Measurements from ENCODE around the gene SOX9. TPM values are rescaled to one million over a fixed set of nuclear protein-coding genes. Genes with fewer than 3 reads are reported as not detected.
A peak's percentile ranks its signal among the peaks of the same experiment; 100 is the strongest.

SOX9 gene
- total RNA-seq, 1 experiment from 2014 or later = 119 TPM

DNA sequence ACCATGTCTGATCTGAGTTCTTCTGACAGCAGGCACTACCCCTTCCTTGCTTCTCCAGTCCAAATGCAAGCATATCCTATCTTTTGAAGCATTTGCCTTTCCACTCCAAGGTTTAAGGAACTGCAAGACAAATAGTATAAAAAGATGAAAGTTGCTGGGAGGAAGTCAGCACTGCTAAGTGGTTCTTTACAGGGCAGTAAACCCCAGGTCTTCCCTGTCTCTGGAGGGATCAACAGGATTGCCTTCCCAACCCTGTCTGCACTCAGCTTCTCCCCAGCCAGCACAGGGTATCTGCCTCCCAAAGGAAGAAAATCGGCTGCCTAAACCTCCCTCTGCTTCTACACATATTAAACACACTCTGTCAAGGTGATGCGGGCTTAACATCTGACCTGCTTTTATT is 46.8 kb downstream of the SOX9 start:
- ATAC-seq = peak; percentile 35; the same call in 1 of the 2 replicates
- Histone ChIP-seq H3K9me3 (ENCODE audit: low read length) (no peaks in the 10 kb centered on the region), H3F3A (ENCODE audit: low read length, unreplicated experiment) (no peaks in the 10 kb centered on the region), H3K9me2 (replicated peaks; ENCODE audit: low read length) (no peaks in the 10 kb centered on the region), H2AFZ (ENCODE audit: low read length) (no peak overlapping the region), H3K27ac (ENCODE audit: low read length) (no peak overlapping the region), H3K4me1 (ENCODE audit: insufficient read depth, low read length) (no peaks in the 10 kb centered on the region), H3K27me3 (ENCODE audit: low read length) (no peaks in the 10 kb centered on the region), H3K79me2 (ENCODE audit: low read length) (no peaks in the 10 kb centered on the region), H4K20me1 (ENCODE audit: low read length) (no peaks in the 10 kb centered on the region), H3K4me3 (ENCODE audit: low read length) (no peak overlapping the region), H3K36me3 (ENCODE audit: low read depth, low read length) (no peaks in the 10 kb centered on the region), H3K4me2 (ENCODE audit: low read length) (no peak overlapping the region), H3K9ac (ENCODE audit: low read length) (no peak overlapping the region)
- ChIA-PET POLR2A (ENCODE audit: unreplicated experiment) (no interaction called here), CTCF (no interaction called here)
- TF ChIP-seq EZH2 (IDR thresholded peaks at IDR 0.05; ENCODE audit: low read length, unreplicated experiment) = no peak
- no peak for TF ChIP-seq EZH2phosphoT487 (IDR thresholded peaks at IDR 0.05; ENCODE audit: borderline replicate concordance, low read length)
- TF ChIP-seq CTCF (conservative IDR thresholded peaks at IDR 0.05; ENCODE audit: low read depth, low read length) = no peak
- DNase-seq = no peak
- intact Hi-C loops (cut with micrococcal nuclease) = no loop called here
- BruUV-seq (replicated peaks) = no TSS peak

- no peak for TF ChIP-seq EZH2phosphoT487 (IDR thresholded peaks at IDR 0.05; ENCODE audit: borderline replicate concordance, low read length)
- no peak for TF ChIP-seq CTCF (conservative IDR thresholded peaks at IDR 0.05; ENCODE audit: low read depth, low read length)
- TF ChIP-seq EZH2 (IDR thresholded peaks at IDR 0.05; ENCODE audit: low read length, unreplicated experiment) = no peak
- ATAC-seq = no peak
- Histone ChIP-seq H3K9me2 (replicated peaks; ENCODE audit: low read length) (no peaks in the 10 kb centered on the region), H3K9me3 (ENCODE audit: low read length) (no peaks in the 10 kb centered on the region), H3K9ac (ENCODE audit: low read length) (no peak overlapping the region), H3F3A (ENCODE audit: low read length, unreplicated experiment) (no peaks in the 10 kb centered on the region), H3K79me2 (ENCODE audit: low read length) (no peaks in the 10 kb centered on the region), H4K20me1 (ENCODE audit: low read length) (no peaks in the 10 kb centered on the region), H3K4me2 (ENCODE audit: low read length) (no peak overlapping the region), H3K27me3 (ENCODE audit: low read length) (no peaks in the 10 kb centered on the region), H3K4me1 (ENCODE audit: insufficient read depth, low read length) (no peaks in the 10 kb centered on the region), H3K36me3 (ENCODE audit: low read depth, low read length) (no peaks in the 10 kb centered on the region), H3K27ac (ENCODE audit: low read length) (no peak overlapping the region), H3K4me3 (ENCODE audit: low read length) (no peak overlapping the region), H2AFZ (ENCODE audit: low read length) (no peak overlapping the region)
- intact Hi-C loops (cut with micrococcal nuclease) = no loop called here
- no TSS peak for BruUV-seq (replicated peaks)
- CTCF ChIA-PET = no interaction called here
- no peak for DNase-seq
- POLR2A ChIA-PET (ENCODE audit: unreplicated experiment) = no interaction called here
These were observed 49.0 kb downstream of the SOX9 start for GRCh38 chr17:72169823-72170222.

DNA sequence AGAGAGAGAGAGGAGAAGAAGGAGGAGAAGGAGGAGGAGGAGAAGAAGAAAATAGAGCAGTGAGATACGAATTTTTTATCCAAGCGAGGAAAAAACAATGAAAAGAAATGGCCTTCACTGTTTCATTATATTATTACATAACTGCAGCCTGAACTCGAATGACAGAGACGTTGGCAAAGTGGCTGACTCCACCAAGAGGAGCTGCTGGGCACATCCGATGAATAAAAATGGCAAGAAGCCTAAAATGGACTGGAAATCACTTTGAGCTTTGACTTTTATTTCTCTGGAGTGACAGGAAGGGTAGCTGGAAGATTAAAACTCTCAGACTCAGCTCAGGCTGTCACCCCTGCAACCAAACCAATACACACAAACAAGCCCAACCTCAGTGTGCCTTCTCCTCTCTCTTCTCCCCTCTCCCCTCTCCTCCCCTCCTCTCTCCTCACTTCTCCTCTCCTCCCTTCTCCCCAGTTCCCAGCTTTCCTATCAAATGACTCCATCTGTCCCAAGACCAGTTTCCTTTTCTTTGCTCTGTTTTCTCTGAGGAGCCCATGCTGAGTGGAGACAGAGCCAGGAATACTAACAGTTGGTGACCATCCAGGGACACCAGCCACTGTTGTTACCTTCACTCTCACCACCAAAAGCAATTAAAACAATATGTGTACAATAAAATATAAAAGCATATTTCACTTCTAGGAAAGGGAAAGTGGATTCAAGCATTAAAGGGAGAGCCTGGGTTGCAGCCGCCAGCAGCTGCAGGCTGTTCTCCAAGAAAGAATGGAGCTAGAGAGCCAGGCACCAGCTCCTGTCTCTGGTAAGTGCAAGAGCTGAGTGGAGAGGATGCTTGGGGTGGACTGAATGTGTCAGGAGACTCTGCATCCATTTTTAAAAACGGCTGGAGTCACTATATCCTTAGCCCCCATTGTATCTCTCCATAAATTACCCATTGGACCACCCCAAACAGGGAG is 51.2 kb downstream of the SOX9 start:
- Histone ChIP-seq H4K20me1 (ENCODE audit: low read length) (no peaks in the 10 kb centered on the region), H3F3A (ENCODE audit: low read length, unreplicated experiment) (no peaks in the 10 kb centered on the region), H3K27me3 (ENCODE audit: low read length) (no peaks in the 10 kb centered on the region), H3K9ac (ENCODE audit: low read length) (no peak overlapping the region), H3K4me3 (ENCODE audit: low read length) (no peak overlapping the region), H3K4me1 (ENCODE audit: insufficient read depth, low read length) (peaks cover 19% of the 10 kb centered on the region), H3K36me3 (ENCODE audit: low read depth, low read length) (no peaks in the 10 kb centered on the region), H3K4me2 (ENCODE audit: low read length) (no peak overlapping the region), H2AFZ (ENCODE audit: low read length) (peak overlapping the region; percentile 26; the same call in 1 of the 2 replicates), H3K9me2 (replicated peaks; ENCODE audit: low read length) (no peaks in the 10 kb centered on the region), H3K9me3 (ENCODE audit: low read length) (no peaks in the 10 kb centered on the region), H3K79me2 (ENCODE audit: low read length) (no peaks in the 10 kb centered on the region), H3K27ac (ENCODE audit: low read length) (no peak overlapping the region)
- TF ChIP-seq EZH2 (IDR thresholded peaks at IDR 0.05; ENCODE audit: low read length, unreplicated experiment) (no peak), CTCF (conservative IDR thresholded peaks at IDR 0.05; ENCODE audit: low read depth, low read length) (no peak), EZH2phosphoT487 (IDR thresholded peaks at IDR 0.05; ENCODE audit: borderline replicate concordance, low read length) (no peak)
- BruUV-seq (replicated peaks) = no TSS peak
- intact Hi-C loops (cut with micrococcal nuclease) = no loop called here
- ChIA-PET CTCF (interaction anchor here (0.6 kb wide), 1 partner anchor 263 kb away, joined by 3 read pairs; no protein-coding TSS in a partner anchor), POLR2A (ENCODE audit: unreplicated experiment) (interaction anchor here (0.7 kb wide), 1 partner anchor 29 kb away, joined by 3 read pairs; no protein-coding TSS in a partner anchor)
- DNase-seq (peak; percentile 27), ATAC-seq (peak; percentile 34)

Data from PC-3 (cell line).